Gastroesophageal sphincter (tissue), 4 donors: ENCODE measurements around the gene SOX13. TPM values are rescaled to one million over a fixed set of nuclear protein-coding genes. Genes with fewer than 3 reads are reported as not detected.

Source experiments
- ATAC-seq: fragments of 150-250 bp; one replicate; pipeline ENCODE4 v1.9.1; 2016; ENCODE audit warnings: mild to moderate bottlenecking, moderate library complexity
- H3K27ac ChIP-seq, 4 donors: fragments of 200-600 bp; sonication (generic) in 3 of 4; 1 replicate in 3 of 4; 2 replicates in 1 of 4; pipeline ENCODE4 v1.5.1; 2016 to 2019
- H3K27me3 ChIP-seq: fragments of 200-600 bp; sonication (generic); one replicate; pipeline ENCODE4 v1.5.1; 2019
- H3K36me3 ChIP-seq, 2 donors: fragments of 200-600 bp; sonication (generic); one replicate each; pipeline ENCODE4 v1.5.1; 2019; ENCODE audit warnings: control low read depth in 1 of 2
- H3K4me1 ChIP-seq, 3 donors: fragments of 200-600 bp; sonication (generic); 1 replicate in 2 of 3; 2 replicates in 1 of 3; pipeline ENCODE4 v1.5.1; 2016 to 2019; ENCODE audit warnings: control low read depth in 2 of 3
- H3K4me3 ChIP-seq, 2 donors: fragments of 200-600 bp; sonication (generic); one replicate each; pipeline ENCODE4 v1.5.1; 2019; ENCODE audit warnings: mild to moderate bottlenecking in 1 of 2, moderate library complexity in 1 of 2
- H3K9me3 ChIP-seq, 3 donors: fragments of 200-600 bp; sonication (generic); one replicate each; pipeline ENCODE4 v1.5.1; 2017 to 2019; ENCODE audit warnings: control low read depth in 2 of 3
- CTCF ChIP-seq, 4 experiments: fragments of 200-600 bp in 2 of 4; fragments of 450-650 bp in 2 of 4; sonication (generic) in 1 of 4; IDR thresholded peaks; one replicate each; pipeline ENCODE4 v1.5.1; 2017 to 2019; ENCODE audit warnings: antibody characterized with exemption in 4 of 4, mild to moderate bottlenecking in 2 of 4, moderate library complexity in 2 of 4
- EP300 ChIP-seq: sonication (generic); formaldehyde crosslinking; IDR thresholded peaks from one replicate; pipeline ENCODE4 v1.6.1; 2017; ENCODE audit warnings: antibody characterized with exemption, mild to moderate bottlenecking
- POLR2A ChIP-seq, 2 donors: fragments of 450-650 bp; IDR thresholded peaks; one replicate each; pipeline ENCODE4 v1.6.1; 2017; ENCODE audit warnings: antibody characterized with exemption in 2 of 2, mild to moderate bottlenecking in 2 of 2, moderate library complexity in 1 of 2
- POLR2AphosphoS5 ChIP-seq: sonication (generic); formaldehyde crosslinking; IDR thresholded peaks from one replicate; pipeline ENCODE4 v1.6.1; 2017; ENCODE audit warnings: antibody characterized with exemption
- WGBS, 2 donors: methylation state at CpG; one replicate each; pipeline ENCODE4 v1.1.5; 2018; ENCODE audit warnings: low coverage in 1 of 2; 5-methylcytosine and 5-hydroxymethylcytosine counted together
- total RNA-seq, 4 donors: library from RNA; depleted of rRNA; stranded (reverse); fragments of >200 nt; gene quantifications; one replicate each; pipeline ENCODE4 v1.1.0, GENCODE V29; 2016

SOX13 gene
- total RNA-seq, 4 donors from 2014 or later: 15.3 to 20.4 (median 17.3) TPM

GRCh38 chr1:204155881-204156280, 83.0 kb downstream of the SOX13 start:
- peaks cover 78% of the 10 kb centered on the region for H3K27me3 ChIP-seq
- no peaks in the 10 kb centered on the region for H3K9me3 ChIP-seq
- H3K4me3 ChIP-seq: no peak overlapping the region
- H3K27ac ChIP-seq: no peak overlapping the region
- H3K36me3 ChIP-seq: no peaks in the 10 kb centered on the region
- H3K4me1 ChIP-seq: peaks cover 0 to 20% (median 11%) of the 10 kb centered on the region in 3 donors
- TF ChIP-seq EP300 (no peak), POLR2AphosphoS5 (no peak), CTCF (IDR thresholded peaks at IDR 0.05) (no peak), POLR2A (IDR thresholded peaks at IDR 0.05) (no peak)
- no peak for ATAC-seq
- WGBS, 2 donors: 78 to 80% methylated on average over 2 to 3 of the region's 10 CpGs

DNA sequence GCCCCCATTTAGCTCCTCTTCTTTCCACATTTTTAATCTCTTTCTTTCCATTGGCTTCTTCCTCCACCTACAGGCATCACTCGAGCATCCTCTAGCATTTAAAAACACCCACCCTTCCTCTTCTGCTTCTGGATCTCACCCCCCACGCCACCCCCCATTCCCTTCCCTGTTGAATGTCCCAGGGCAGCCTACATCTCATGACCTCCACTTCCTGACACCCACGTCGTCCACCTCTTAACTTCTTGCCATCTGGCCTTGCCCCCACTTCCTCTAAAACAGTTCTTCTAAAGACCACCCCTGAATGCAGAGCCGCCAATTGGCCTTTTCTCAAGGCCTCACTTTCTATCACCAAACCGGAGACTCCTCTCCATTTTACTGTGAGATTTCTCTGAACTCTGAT, 85.0 kb downstream of the SOX13 start:
- Histone ChIP-seq H3K27me3 (peaks cover 71% of the 10 kb centered on the region), H3K36me3 (no peaks in the 10 kb centered on the region), H3K27ac (no peak overlapping the region), H3K4me3 (no peak overlapping the region), H3K9me3 (no peaks in the 10 kb centered on the region), H3K4me1 (peaks cover 0 to 7% (median 0%) of the 10 kb centered on the region in 3 donors)
- WGBS, 2 donors: 57 to 72% methylated on average over 5 to 6 of the region's 6 CpGs
- no peak for ATAC-seq
- TF ChIP-seq POLR2AphosphoS5: no peak
- no peak for TF ChIP-seq POLR2A (IDR thresholded peaks at IDR 0.05)
- no peak for TF ChIP-seq CTCF (IDR thresholded peaks at IDR 0.05)
- TF ChIP-seq EP300: no peak

- no peak overlapping the region for H3K4me3 ChIP-seq
- H3K36me3 ChIP-seq: no peaks in the 10 kb centered on the region
- no peak for TF ChIP-seq POLR2A (IDR thresholded peaks at IDR 0.05)
- no peak for TF ChIP-seq POLR2AphosphoS5
- TF ChIP-seq EP300: no peak
- no peak for TF ChIP-seq CTCF (IDR thresholded peaks at IDR 0.05)
- H3K4me1 ChIP-seq: peaks cover 0 to 6% (median 0%) of the 10 kb centered on the region in 3 donors
- WGBS, 2 donors: 41 to 52% methylated on average over 8 to 10 of the region's 14 CpGs
- peaks cover 45% of the 10 kb centered on the region for H3K27me3 ChIP-seq
- H3K9me3 ChIP-seq: no peaks in the 10 kb centered on the region
- no peak for ATAC-seq
- no peak overlapping the region for H3K27ac ChIP-seq
These were observed 88.9 kb downstream of the SOX13 start for GRCh38 chr1:204161609-204162493.

DNA sequence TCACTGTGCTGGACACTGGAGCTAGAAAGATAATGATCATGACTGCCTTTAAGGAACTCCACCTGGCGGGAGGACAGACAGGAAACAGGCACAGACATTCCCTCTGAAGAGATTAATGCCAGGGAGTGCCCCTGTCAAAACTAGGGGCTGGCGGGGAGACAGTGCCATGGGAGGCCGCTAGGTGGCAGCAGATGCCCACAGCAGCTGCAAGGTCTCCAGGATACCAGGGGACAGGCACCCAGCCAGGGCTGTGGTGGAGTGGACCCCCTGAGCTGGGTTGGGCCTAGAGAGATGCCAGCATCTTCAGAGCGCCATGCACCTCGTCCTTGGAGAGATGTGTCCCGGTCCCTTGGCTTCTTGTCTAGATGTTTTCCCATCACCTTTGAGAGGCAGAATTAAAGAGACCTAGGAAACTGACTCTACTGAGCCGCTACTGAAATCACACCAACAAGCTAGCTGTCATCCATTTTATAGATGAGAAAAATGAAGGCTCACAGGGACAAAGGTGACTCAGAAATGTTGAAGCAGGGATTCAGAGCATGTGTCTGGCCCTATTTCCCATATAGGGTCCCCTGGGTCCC, 89.7 kb downstream of the SOX13 start:
- H3K36me3 ChIP-seq: no peaks in the 10 kb centered on the region
- H3K27ac ChIP-seq: no peak overlapping the region
- H3K4me3 ChIP-seq: no peak overlapping the region
- H3K4me1 ChIP-seq: peaks cover 0 to 6% (median 0%) of the 10 kb centered on the region in 3 donors
- 0 to 20% methylated on average over 2 to 3 of the region's 7 CpGs for WGBS, 2 donors
- H3K27me3 ChIP-seq: peaks cover 41% of the 10 kb centered on the region
- TF ChIP-seq CTCF (IDR thresholded peaks at IDR 0.05) (peak in 3 of 4 experiments; percentile 94 to 99 (median 95)), POLR2A (IDR thresholded peaks at IDR 0.05) (no peak)
- H3K9me3 ChIP-seq: no peaks in the 10 kb centered on the region
- peak; percentile 82 for ATAC-seq
